LoVo (cell line): ENCODE measurements around the gene BICD1.

ENCODE experiments used
- DNase-seq: peaks from one replicate; pipeline ENCODE4 v3.0.0-alpha.2; 2016; ENCODE audit warnings: low spot score

The BICD1 gene

GRCh38 chr12:32402946-32403345 lies 296.3 kb downstream of the BICD1 start:
- no peak for DNase-seq

- DNase-seq = no peak
These were observed 301.1 kb downstream of the BICD1 start for GRCh38 chr12:32407795-32408194.

GRCh38 chr12:32413412-32413811 lies 306.8 kb downstream of the BICD1 start:
- DNase-seq = no peak

- no peak for DNase-seq
These were observed 311.6 kb downstream of the BICD1 start for GRCh38 chr12:32418221-32418620.

- no peak for DNase-seq
These were observed 312.4 kb downstream of the BICD1 start for GRCh38 chr12:32418903-32419519.

- no peak for DNase-seq
These were observed 312.9 kb downstream of the BICD1 start for GRCh38 chr12:32419520-32419960.

GRCh38 chr12:32420356-32420755 lies 313.7 kb downstream of the BICD1 start:
- DNase-seq = no peak

GRCh38 chr12:32423559-32423958 lies 316.9 kb downstream of the BICD1 start:
- no peak for DNase-seq

- DNase-seq = no peak
These were observed 324.4 kb downstream of the BICD1 start for GRCh38 chr12:32431025-32431424.
